Germinal center (tissue), 1 donor: ENCODE data around the gene ARAP1.

ENCODE experiments used
- DNase-seq: peaks from one replicate; pipeline ENCODE4 v3.0.0; 2012; ENCODE audit warnings: mixed read lengths, low spot score

ARAP1 gene

DNA sequence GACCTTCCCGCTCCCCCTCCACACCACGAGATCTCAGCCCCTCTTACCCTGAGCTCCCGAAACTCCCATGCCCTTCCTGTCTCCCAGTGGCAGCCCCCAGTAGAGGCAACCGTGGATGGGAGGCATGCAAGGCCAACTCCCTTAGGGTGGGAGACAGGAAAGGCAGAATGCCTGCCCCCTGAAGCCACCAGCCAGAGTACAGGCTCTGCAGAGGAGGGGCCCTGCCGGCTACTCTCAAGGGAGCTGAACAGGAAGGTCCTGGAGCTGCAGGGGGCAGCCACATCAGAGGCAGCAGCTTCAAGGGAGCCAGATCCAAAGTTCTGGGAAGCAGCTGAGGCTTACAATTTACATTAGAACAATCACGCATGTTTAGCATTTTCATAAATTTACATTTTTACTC, 116.3 kb downstream of the ARAP1 start:
- no peak for DNase-seq

DNA sequence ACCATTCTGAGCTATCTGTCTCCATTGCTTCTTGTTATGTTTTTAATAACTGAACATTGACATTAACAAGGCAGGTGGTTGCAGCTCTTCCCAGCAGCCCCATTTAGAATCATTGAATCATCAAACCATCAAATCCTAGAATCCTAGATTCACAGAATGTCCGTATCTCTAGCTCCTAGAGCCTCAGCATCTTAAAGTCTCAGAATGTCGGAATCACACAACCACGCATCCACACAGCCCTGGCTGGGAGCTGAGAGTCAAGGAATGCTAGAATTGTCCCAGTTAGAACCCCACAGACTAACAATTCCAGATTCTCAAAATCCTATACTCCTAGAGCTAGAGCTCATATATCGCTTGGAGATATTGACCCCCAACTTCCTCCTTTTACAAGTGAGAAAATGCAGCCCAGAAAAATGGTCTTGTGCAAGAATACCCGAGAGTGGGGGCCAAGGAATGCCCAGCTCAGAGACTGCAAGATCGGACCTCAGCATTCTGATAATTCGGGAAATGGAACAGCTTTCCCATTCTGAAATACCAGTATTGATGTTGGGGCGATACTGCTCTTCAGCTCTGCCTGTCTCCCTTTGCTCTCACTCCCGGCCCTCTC, 116.8 kb downstream of the ARAP1 start:
- no peak for DNase-seq
